Endothelial cell of umbilical vein (primary cell): ENCODE data around the gene OGG1. TPM values are rescaled to one million over a fixed set of nuclear protein-coding genes. Genes with fewer than 3 reads are reported as not detected.

Experiments
- BruUV-seq: library from RNA; stranded (reverse); fragments of 400-500 nt; replicated peaks from 2 replicates; lab custom pipeline; 2021; lab: Mats Ljungman, UMichigan
- CTCF ChIA-PET: fragments of 300-600, 350-600 bp; sonication (Branson Sonifier 250); formaldehyde crosslinking; loops from one replicate; lab custom pipeline; 2021; ENCODE audit warnings: antibody characterized with exemption, inconsistent platforms; lab: Charles Lee
- POLR2A ChIA-PET: fragments of 300-600, 350-600 bp; sonication (Branson Sonifier 250); formaldehyde crosslinking; loops from one replicate; lab custom pipeline; 2021; ENCODE audit warnings: antibody characterized with exemption, inconsistent platforms; lab: Charles Lee
- DNase-seq: peaks from one replicate; pipeline ENCODE4 v3.0.0-alpha.2; 2011; ENCODE audit warnings: low read depth, low spot score
- FAIRE-seq: peaks from 2 replicates; lab custom pipeline; 2011; peaks lifted over from hg19 to GRCh38; lab: Jason Lieb, UNC
- H2AFZ ChIP-seq: 2 replicates; pipeline ENCODE4 v1.6.0; 2012; ENCODE audit warnings: low read depth, low read length, control low read depth, inconsistent platforms
- H3K27ac ChIP-seq: 2 replicates; pipeline ENCODE4 v1.5.1; 2011; ENCODE audit warnings: low read depth, mild to moderate bottlenecking, control low read depth, low read length, moderate library complexity; ENCODE audit not compliant: insufficient read depth
- H3K27me3 ChIP-seq, 2 experiments: 2 replicates each; pipeline versions ENCODE4 v1.6.0 to v1.6.1; 2011; ENCODE audit warnings: low read length in 2 of 2, mixed read lengths in 1 of 2; ENCODE audit not compliant: control insufficient read depth in 2 of 2, insufficient read depth in 2 of 2
- H3K36me3 ChIP-seq, 2 experiments: 2 replicates in 1 of 2; 3 replicates in 1 of 2; pipeline ENCODE4 v1.5.1; 2011; ENCODE audit warnings: low read length in 2 of 2, mild to moderate bottlenecking in 1 of 2, moderate library complexity in 1 of 2; ENCODE audit not compliant: control insufficient read depth in 2 of 2, insufficient read depth in 2 of 2; ENCODE audit errors: extremely low read depth in 1 of 2
- H3K4me1 ChIP-seq: 3 replicates; pipeline ENCODE4 v1.5.1; 2011; ENCODE audit warnings: mild to moderate bottlenecking, low read length; ENCODE audit not compliant: control insufficient read depth, insufficient read depth; ENCODE audit errors: extremely low read depth
- H3K4me2 ChIP-seq: 2 replicates; pipeline ENCODE4 v1.6.1; 2011; ENCODE audit warnings: low read length, control low read depth, mixed read lengths; ENCODE audit not compliant: insufficient read depth
- H3K4me3 ChIP-seq, 3 experiments: fragments of 200-600 bp in 1 of 3; sonication (generic), shearing (Covaris generic) in 1 of 3; replicated peaks in 1 of 3; 2 replicates each; pipeline ENCODE4 v1.5.1; 2011 to 2016; ENCODE audit warnings: control low read depth in 3 of 3, low read length in 3 of 3, mild to moderate bottlenecking in 2 of 3, inconsistent platforms in 1 of 3, low read depth in 1 of 3, moderate library complexity in 1 of 3; ENCODE audit not compliant: insufficient read depth in 1 of 3
- H3K79me2 ChIP-seq: 2 replicates; pipeline ENCODE4 v1.6.0; 2012; ENCODE audit warnings: low read length, inconsistent platforms; ENCODE audit not compliant: control insufficient read depth, insufficient read depth
- H3K9ac ChIP-seq: replicated peaks from 2 replicates; pipeline ENCODE3; 2011; ENCODE audit warnings: low read length, control low read depth; ENCODE audit not compliant: insufficient read depth; ENCODE audit errors: extremely low read depth
- H3K9me1 ChIP-seq: replicated peaks from 3 replicates; pipeline ENCODE4 v1.6.0; 2011; ENCODE audit warnings: mild to moderate bottlenecking, low read length; ENCODE audit not compliant: control insufficient read depth, insufficient read depth; ENCODE audit errors: extremely low read depth
- H3K9me3 ChIP-seq: replicated peaks from 2 replicates; pipeline ENCODE4 v1.5.1; 2012; ENCODE audit warnings: low read length, inconsistent platforms; ENCODE audit not compliant: control insufficient read depth, insufficient read depth
- H4K20me1 ChIP-seq: replicated peaks from 2 replicates; pipeline ENCODE3; 2011; ENCODE audit warnings: mild to moderate bottlenecking, low read length; ENCODE audit not compliant: control insufficient read depth, insufficient read depth; ENCODE audit errors: extremely low read depth
- CTCF ChIP-seq, 2 donors: IDR thresholded peaks; 1 replicate in 1 of 2; 2 replicates in 1 of 2; pipeline ENCODE4 v1.5.1; 2011; ENCODE audit warnings: low read length in 2 of 2, mild to moderate bottlenecking in 2 of 2, moderate library complexity in 2 of 2, control low read depth in 1 of 2, inconsistent platforms in 1 of 2, low read depth in 1 of 2; ENCODE audit not compliant: insufficient read depth in 1 of 2; ENCODE audit errors: extremely low read depth in 1 of 2
- EZH2 ChIP-seq: IDR thresholded peaks from 2 replicates; pipeline ENCODE4 v1.6.1; 2012; ENCODE audit warnings: borderline replicate concordance, low read depth, mild to moderate bottlenecking, moderate library complexity, low read length, inconsistent platforms; ENCODE audit not compliant: severe bottlenecking
- FOS ChIP-seq: IDR thresholded peaks from 2 replicates; pipeline ENCODE4 v1.6.1; 2011; ENCODE audit warnings: mild to moderate bottlenecking, low read length, moderate library complexity, borderline replicate concordance; ENCODE audit not compliant: insufficient read depth
- GATA2 ChIP-seq: IDR thresholded peaks from 2 replicates; pipeline ENCODE4 v1.7.0; 2011; ENCODE audit warnings: low read depth, mild to moderate bottlenecking, moderate library complexity, mixed read lengths, low read length; ENCODE audit not compliant: insufficient read length, insufficient read depth
- JUN ChIP-seq: IDR thresholded peaks from 2 replicates; pipeline ENCODE4 v1.6.1; 2011; ENCODE audit warnings: borderline replicate concordance, low read depth; ENCODE audit not compliant: insufficient read length, insufficient read depth
- MAX ChIP-seq: IDR thresholded peaks from 2 replicates; pipeline ENCODE4 v1.6.1; 2011; ENCODE audit not compliant: insufficient read depth, insufficient read length
- MYC ChIP-seq: IDR thresholded peaks from one replicate; pipeline ENCODE4 v1.6.1; 2011; ENCODE audit warnings: mild to moderate bottlenecking, low read depth, low read length
- POLR2A ChIP-seq: IDR thresholded peaks from 2 replicates; pipeline ENCODE4 v1.6.1; 2012; ENCODE audit warnings: low read depth, mild to moderate bottlenecking, control low read depth, low read length
- POLR2AphosphoS5 ChIP-seq: IDR thresholded peaks from 2 replicates; pipeline ENCODE4 v1.6.1; 2012; ENCODE audit warnings: low read depth, mild to moderate bottlenecking, control low read depth, low read length, moderate library complexity; ENCODE audit not compliant: insufficient read depth
- dilution Hi-C: fragments of 300-500 bp; cut with MboI; formaldehyde crosslinking; loops from one replicate; pipeline ENCODE4 v1.15.0; 2019; ENCODE audit warnings: low sequenced_read_pairs; ENCODE audit not compliant: extremely low pct_ligation_motif_present
- intact Hi-C: fragments of 100-400 bp; cut with micrococcal nuclease; formaldehyde crosslinking; loops from one replicate; pipeline ENCODE4 v1.10.0; 2022
- polyA plus RNA-seq, 4 experiments: library from polyadenylated mRNA; depleted of rRNA in 3 of 4; stranded (reverse) in 3 of 4; unstranded in 1 of 4; fragments of >200 nt; gene quantifications; 2 replicates each; pipeline versions ENCODE4 v1.2.1 to v1.2.3, GENCODE V29; 2011 to 2012; ENCODE audit warnings: missing spikeins in 1 of 4
- total RNA-seq: library from RNA; stranded (reverse); gene quantifications from 2 replicates; pipeline ENCODE4 v1.2.3, GENCODE V29; 2021

The OGG1 gene
- total and polyA plus RNA-seq, 2 donors (not counting 3 experiments of a cell fraction or from before 2014, with no cell fraction given), result 24.1 to 32.1 TPM

GRCh38 chr3:9780458-9780812 lies 30.7 kb downstream of the OGG1 start:
- CTCF ChIA-PET, result interaction anchor here (0.6 to 1.1 kb wide), 2 partner anchors 11 to 28 kb away, joined by 3 read pairs; partner anchors contain the start of gene CAMK1
- dilution Hi-C loops, result no loop called here
- intact Hi-C loops, result no loop called here
- POLR2A ChIA-PET, result no interaction called here
- H3K27ac ChIP-seq, result no peak overlapping the region
- no peak overlapping the region for H3K4me3 ChIP-seq
- H4K20me1 ChIP-seq, result no peaks in the 10 kb centered on the region
- no peaks in the 10 kb centered on the region for H3K9me3 ChIP-seq
- H3K79me2 ChIP-seq, result no peaks in the 10 kb centered on the region
- H3K27me3 ChIP-seq, result no peaks in the 10 kb centered on the region
- no peak overlapping the region for H3K9ac ChIP-seq
- FAIRE-seq, result no peak
- no peak overlapping the region for H3K4me2 ChIP-seq
- H2AFZ ChIP-seq, result no peak overlapping the region
- H3K4me1 ChIP-seq, result no peaks in the 10 kb centered on the region
- TF ChIP-seq POLR2A (no peak), CTCF (IDR thresholded peaks at IDR 0.05; ENCODE audit: extremely low read depth in 1 of 2, insufficient read depth in 1 of 2, low read depth in 1 of 2, low read length in 2 of 2) (no peak), POLR2AphosphoS5 (no peak), GATA2 (no peak), MAX (no peak), EZH2 (no peak), FOS (no peak), MYC (no peak), JUN (no peak)
- peaks cover 0 to 5% of the 10 kb centered on the region in 2 experiments for H3K36me3 ChIP-seq
- DNase-seq, result no peak
- H3K9me1 ChIP-seq, result no peaks in the 10 kb centered on the region
- no TSS peak for BruUV-seq
